ENCODE measurements around the gene MRC2. TPM values are rescaled to one million over a fixed set of nuclear protein-coding genes. Genes with fewer than 3 reads are reported as not detected.
A peak's percentile ranks its signal among the peaks of the same experiment; 100 is the strongest.

The MRC2 gene
- total RNA-seq, 1 donor from 2014 or later = 120 TPM

GRCh38 chr17:62614142-62614541, 13.3 kb upstream of the MRC2 start:
- DNase-seq (ENCODE audit: low spot score) = no peak
- Mint-ChIP-seq H3K36me3 (ENCODE audit: low read depth, unreplicated experiment) (peaks cover 39% of the 10 kb centered on the region), H3K27ac (ENCODE audit: unreplicated experiment) (no peak overlapping the region), H3K9me3 (ENCODE audit: unreplicated experiment) (no peaks in the 10 kb centered on the region), H3K4me1 (ENCODE audit: unreplicated experiment) (peaks cover 26% of the 10 kb centered on the region), H3K27me3 (ENCODE audit: unreplicated experiment) (peaks cover 16% of the 10 kb centered on the region), H3K4me3 (ENCODE audit: unreplicated experiment) (peak overlapping the region; percentile 6)
- TF ChIP-seq, protein P1, sequence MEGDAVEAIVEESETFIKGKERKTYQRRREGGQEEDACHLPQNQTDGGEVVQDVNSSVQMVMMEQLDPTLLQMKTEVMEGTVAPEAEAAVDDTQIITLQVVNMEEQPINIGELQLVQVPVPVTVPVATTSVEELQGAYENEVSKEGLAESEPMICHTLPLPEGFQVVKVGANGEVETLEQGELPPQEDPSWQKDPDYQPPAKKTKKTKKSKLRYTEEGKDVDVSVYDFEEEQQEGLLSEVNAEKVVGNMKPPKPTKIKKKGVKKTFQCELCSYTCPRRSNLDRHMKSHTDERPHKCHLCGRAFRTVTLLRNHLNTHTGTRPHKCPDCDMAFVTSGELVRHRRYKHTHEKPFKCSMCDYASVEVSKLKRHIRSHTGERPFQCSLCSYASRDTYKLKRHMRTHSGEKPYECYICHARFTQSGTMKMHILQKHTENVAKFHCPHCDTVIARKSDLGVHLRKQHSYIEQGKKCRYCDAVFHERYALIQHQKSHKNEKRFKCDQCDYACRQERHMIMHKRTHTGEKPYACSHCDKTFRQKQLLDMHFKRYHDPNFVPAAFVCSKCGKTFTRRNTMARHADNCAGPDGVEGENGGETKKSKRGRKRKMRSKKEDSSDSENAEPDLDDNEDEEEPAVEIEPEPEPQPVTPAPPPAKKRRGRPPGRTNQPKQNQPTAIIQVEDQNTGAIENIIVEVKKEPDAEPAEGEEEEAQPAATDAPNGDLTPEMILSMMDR (IDR thresholded peaks at IDR 0.05; ENCODE audit: unreplicated experiment) = no peak

- H3K9me3 Mint-ChIP-seq (ENCODE audit: unreplicated experiment) = no peaks in the 10 kb centered on the region
- peaks cover 22% of the 10 kb centered on the region for H3K4me1 Mint-ChIP-seq (ENCODE audit: unreplicated experiment)
- TF ChIP-seq, protein P1 (IDR thresholded peaks at IDR 0.05; ENCODE audit: unreplicated experiment) = no peak
- H3K27ac Mint-ChIP-seq (ENCODE audit: unreplicated experiment) = no peak overlapping the region
- peaks cover 27% of the 10 kb centered on the region for H3K36me3 Mint-ChIP-seq (ENCODE audit: low read depth, unreplicated experiment)
- DNase-seq (ENCODE audit: low spot score) = no peak
- peaks cover 13% of the 10 kb centered on the region for H3K27me3 Mint-ChIP-seq (ENCODE audit: unreplicated experiment)
- H3K4me3 Mint-ChIP-seq (ENCODE audit: unreplicated experiment) = no peak overlapping the region
Observed at GRCh38 chr17:62615503-62615902, 12.0 kb upstream of the MRC2 start.

DNA sequence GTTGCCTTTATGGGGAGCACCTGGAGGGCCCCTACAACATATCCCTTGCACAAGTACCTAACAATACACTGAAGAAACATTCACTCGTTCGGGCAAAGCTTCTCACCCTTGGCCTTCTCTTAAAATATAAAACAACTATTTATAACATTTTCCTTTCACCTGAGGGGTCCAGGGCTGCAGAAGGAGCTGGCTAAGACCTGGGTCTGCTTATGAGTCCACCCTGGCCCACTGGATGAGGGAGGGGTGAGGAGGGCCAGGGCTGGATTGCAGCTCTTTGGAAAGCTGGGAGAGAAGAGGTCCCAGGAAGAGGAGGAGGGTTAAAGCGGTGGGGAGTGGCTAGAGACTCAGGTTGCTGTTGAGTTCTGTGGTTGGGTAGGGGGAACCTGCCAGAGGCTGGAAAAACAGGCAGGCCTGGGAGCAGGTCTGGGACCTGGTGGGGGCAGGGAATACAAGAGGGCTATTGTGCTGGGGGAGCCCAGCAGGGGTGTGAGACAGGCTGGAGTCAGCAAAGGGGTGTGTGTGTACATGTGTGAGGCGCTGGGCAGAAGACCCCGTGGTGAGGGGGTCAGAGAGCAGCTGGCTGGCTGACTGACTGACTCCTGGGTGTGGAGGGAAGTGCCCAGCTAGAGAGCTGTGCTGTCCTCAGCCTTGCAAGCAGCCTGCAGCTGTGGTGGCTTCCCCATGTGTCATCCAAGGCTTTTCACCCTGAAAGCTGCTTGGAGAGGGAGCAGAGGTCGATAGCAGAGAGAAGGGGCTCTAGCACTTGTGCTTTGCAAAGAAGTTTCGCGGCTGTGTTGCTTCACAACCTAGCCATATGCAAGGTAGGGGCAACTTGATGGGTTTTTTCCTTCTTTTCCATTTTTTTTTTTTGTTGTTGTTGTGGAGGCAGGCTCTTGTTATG, 10.2 kb upstream of the MRC2 start:
- peaks cover 27% of the 10 kb centered on the region for H3K4me1 Mint-ChIP-seq (ENCODE audit: unreplicated experiment)
- TF ChIP-seq, protein P1 (IDR thresholded peaks at IDR 0.05; ENCODE audit: unreplicated experiment) = no peak
- H3K27ac Mint-ChIP-seq (ENCODE audit: unreplicated experiment) = no peak overlapping the region
- no peaks in the 10 kb centered on the region for H3K9me3 Mint-ChIP-seq (ENCODE audit: unreplicated experiment)
- no peak for DNase-seq (ENCODE audit: low spot score)
- H3K4me3 Mint-ChIP-seq (ENCODE audit: unreplicated experiment) = no peak overlapping the region
- peaks cover 15% of the 10 kb centered on the region for H3K27me3 Mint-ChIP-seq (ENCODE audit: unreplicated experiment)
- H3K36me3 Mint-ChIP-seq (ENCODE audit: low read depth, unreplicated experiment) = peaks cover 24% of the 10 kb centered on the region

- no peak for DNase-seq (ENCODE audit: low spot score)
- Mint-ChIP-seq H3K9me3 (ENCODE audit: unreplicated experiment) (no peaks in the 10 kb centered on the region), H3K27me3 (ENCODE audit: unreplicated experiment) (peaks cover 15% of the 10 kb centered on the region), H3K4me1 (ENCODE audit: unreplicated experiment) (peaks cover 28% of the 10 kb centered on the region), H3K4me3 (ENCODE audit: unreplicated experiment) (no peak overlapping the region), H3K27ac (ENCODE audit: unreplicated experiment) (no peak overlapping the region), H3K36me3 (ENCODE audit: low read depth, unreplicated experiment) (peaks cover 27% of the 10 kb centered on the region)
- TF ChIP-seq, protein P1 (IDR thresholded peaks at IDR 0.05; ENCODE audit: unreplicated experiment) = no peak
Observed at GRCh38 chr17:62617894-62618472, 9.5 kb upstream of the MRC2 start.
